NCI-H460 (cell line): ENCODE data around the gene PCDH15. TPM values are rescaled to one million over a fixed set of nuclear protein-coding genes. Genes with fewer than 3 reads are reported as not detected.

ENCODE experiments used
- DNase-seq: peaks from one replicate; pipeline ENCODE4 v3.0.0-alpha.2; 2016; ENCODE audit warnings: low read depth; ENCODE audit errors: extremely low read depth
- total RNA-seq: library from RNA; depleted of rRNA; stranded (reverse); fragments of >200 nt; shearing (Covaris generic); gene quantifications from 2 replicates; pipeline ENCODE4 v1.2.3, GENCODE V29; 2014

Gene PCDH15
- total RNA-seq, 1 experiment from 2014 or later: 0.57 TPM

- no peak for DNase-seq
Observed at GRCh38 chr10:53899463-53900160, 901.4 kb downstream of the PCDH15 start.

GRCh38 chr10:53898532-53898931, 902.5 kb downstream of the PCDH15 start:
- no peak for DNase-seq

- DNase-seq: no peak
Observed at GRCh38 chr10:53894145-53894544, 906.9 kb downstream of the PCDH15 start.

GRCh38 chr10:53893061-53893460, 908.0 kb downstream of the PCDH15 start:
- no peak for DNase-seq

- DNase-seq: peak; percentile 24
Observed at GRCh38 chr10:53886325-53887300, 914.4 kb downstream of the PCDH15 start.

DNA sequence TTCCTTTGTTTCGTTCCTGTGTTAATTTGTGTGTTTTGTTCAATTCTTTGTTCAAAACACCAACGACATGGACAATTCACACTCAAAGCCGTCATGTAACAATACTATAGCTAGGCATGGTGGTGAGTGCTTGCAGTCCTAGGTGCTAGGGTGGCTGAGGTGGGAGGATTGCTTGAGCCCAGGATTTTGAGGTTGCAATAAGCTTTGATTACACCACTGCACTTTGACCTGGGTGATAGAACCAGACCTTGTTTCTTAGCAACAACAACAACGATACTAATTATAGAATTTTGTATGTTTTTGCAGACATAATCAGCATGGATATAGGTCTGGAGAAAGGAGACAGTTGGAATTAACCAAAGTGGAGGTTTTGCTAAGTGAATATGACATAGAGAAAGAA, 936.2 kb downstream of the PCDH15 start:
- DNase-seq: no peak

- DNase-seq: no peak
Observed at GRCh38 chr10:53852450-53853175, 948.4 kb downstream of the PCDH15 start.

GRCh38 chr10:53846809-53847208, 954.2 kb downstream of the PCDH15 start:
- DNase-seq: no peak

- no peak for DNase-seq
Observed at GRCh38 chr10:53843736-53844362, 957.2 kb downstream of the PCDH15 start.

DNA sequence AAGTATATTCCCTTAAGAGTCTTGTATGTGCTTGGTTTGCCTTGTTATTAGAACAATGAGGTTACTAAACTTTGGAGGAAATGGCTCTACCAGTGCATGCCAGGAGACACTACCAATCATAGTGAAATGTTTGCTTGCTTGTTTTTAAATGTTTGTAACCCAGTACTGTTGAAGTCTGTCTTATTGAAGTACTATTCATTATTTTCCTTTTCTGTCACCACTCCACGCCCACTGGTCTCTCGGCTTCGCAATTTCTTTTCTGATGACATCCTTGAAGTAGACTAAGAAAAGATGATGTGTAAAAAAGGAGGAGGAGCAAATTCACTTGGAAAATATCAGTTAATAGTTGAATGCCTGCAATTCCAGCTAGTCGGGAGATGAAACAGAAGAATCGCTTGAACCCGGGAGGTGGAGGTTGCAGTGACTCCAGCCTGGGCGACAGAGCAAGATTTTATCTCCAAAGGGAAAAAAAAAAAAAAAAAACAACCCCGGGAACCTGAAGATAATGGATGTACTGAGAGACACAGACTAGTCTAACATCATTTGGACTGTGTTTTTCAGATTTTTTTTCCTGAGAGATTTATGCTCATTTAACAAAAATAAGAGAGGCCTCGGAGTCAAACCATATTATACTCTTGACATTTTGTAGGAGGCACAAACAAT, 959.4 kb downstream of the PCDH15 start:
- no peak for DNase-seq

GRCh38 chr10:53840653-53841052, 960.4 kb downstream of the PCDH15 start:
- DNase-seq: no peak

- DNase-seq: peak; percentile 30
Observed at GRCh38 chr10:53839440-53840039, 961.5 kb downstream of the PCDH15 start.

DNA sequence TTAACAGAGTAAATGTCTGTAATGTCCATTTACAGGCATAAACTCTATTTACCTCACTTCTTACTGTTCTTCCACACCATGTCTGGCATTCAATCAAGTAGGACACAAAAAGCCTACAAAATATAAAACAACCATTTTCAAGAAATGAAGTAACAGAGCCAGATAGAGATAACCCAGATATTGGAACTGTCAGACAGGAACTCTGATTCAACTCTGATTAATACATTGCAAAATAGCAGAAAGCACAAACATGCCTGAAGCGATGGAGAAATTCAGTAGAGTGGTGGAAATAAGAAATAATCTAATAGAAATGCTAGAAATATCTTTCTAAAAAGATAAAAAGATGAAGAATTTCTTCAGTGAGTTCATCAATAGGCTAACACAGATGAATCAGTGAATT, 964.4 kb downstream of the PCDH15 start:
- DNase-seq: no peak

GRCh38 chr10:53833908-53834307, 967.1 kb downstream of the PCDH15 start:
- DNase-seq: no peak

GRCh38 chr10:53827261-53827660, 973.8 kb downstream of the PCDH15 start:
- no peak for DNase-seq

- DNase-seq: no peak
Observed at GRCh38 chr10:53808677-53809372, 992.2 kb downstream of the PCDH15 start.

GRCh38 chr10:53786236-53786900, 1014.7 kb downstream of the PCDH15 start:
- no peak for DNase-seq

GRCh38 chr10:53771701-53772100, 1029.3 kb downstream of the PCDH15 start:
- no peak for DNase-seq

GRCh38 chr10:53770903-53771302, 1030.1 kb downstream of the PCDH15 start:
- DNase-seq: no peak
